ENCODE results near the gene GFRAL. TPM values are rescaled to one million over a fixed set of nuclear protein-coding genes. Genes with fewer than 3 reads are reported as not detected.

Gene GFRAL
- total RNA-seq, 4 donors from 2014 or later: 0.47 TPM; not detected in 3

DNA sequence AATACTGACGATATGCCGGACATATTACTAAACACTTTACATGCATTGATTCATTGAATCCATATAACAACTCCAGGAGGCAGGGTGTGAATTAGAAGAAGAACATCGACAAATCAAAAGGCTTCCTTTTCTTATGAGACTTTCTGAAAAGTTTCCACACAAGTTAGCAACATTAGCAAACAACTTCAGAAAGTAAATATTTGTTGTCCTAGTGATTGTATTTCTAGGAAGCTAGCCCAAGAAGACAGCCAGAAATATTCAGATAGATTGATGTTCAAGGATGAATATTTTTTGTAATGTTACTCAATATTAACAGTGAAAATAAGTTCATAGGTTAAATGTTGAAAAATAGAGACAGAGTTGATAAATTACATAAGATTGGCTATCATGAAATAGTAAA, 120.6 kb downstream of the GFRAL start:
- DNase-seq (ENCODE audit: low spot score) (no peak), ATAC-seq (ENCODE audit: low FRiP score) (no peak)
- TF ChIP-seq, protein P1, sequence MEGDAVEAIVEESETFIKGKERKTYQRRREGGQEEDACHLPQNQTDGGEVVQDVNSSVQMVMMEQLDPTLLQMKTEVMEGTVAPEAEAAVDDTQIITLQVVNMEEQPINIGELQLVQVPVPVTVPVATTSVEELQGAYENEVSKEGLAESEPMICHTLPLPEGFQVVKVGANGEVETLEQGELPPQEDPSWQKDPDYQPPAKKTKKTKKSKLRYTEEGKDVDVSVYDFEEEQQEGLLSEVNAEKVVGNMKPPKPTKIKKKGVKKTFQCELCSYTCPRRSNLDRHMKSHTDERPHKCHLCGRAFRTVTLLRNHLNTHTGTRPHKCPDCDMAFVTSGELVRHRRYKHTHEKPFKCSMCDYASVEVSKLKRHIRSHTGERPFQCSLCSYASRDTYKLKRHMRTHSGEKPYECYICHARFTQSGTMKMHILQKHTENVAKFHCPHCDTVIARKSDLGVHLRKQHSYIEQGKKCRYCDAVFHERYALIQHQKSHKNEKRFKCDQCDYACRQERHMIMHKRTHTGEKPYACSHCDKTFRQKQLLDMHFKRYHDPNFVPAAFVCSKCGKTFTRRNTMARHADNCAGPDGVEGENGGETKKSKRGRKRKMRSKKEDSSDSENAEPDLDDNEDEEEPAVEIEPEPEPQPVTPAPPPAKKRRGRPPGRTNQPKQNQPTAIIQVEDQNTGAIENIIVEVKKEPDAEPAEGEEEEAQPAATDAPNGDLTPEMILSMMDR (IDR thresholded peaks at IDR 0.05): no peak

DNA sequence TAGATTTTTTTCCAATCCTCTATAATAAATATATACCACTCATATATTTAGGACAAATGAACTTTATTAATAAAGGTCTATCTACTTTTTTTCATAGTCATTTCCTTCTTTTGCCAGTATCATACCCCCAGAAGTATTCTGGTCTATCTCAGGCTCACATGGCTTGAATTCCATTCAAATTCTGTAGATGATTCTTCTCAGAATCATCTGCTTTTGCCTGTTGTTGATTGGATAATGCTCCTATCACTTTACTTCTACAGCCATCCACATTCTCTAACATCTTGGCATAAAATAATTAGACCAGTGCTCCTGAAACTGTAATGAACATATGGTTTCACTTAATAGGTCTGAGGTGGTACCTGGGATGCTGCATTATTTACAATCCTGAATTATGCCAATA, 121.2 kb downstream of the GFRAL start:
- TF ChIP-seq, protein P1 (IDR thresholded peaks at IDR 0.05): no peak
- no peak for DNase-seq (ENCODE audit: low spot score)
- ATAC-seq (ENCODE audit: low FRiP score): no peak

GRCh38 chr6:55449225-55449624, 122.0 kb downstream of the GFRAL start:
- ATAC-seq (ENCODE audit: low FRiP score) (no peak), DNase-seq (ENCODE audit: low spot score) (no peak)
- TF ChIP-seq, protein P1 (IDR thresholded peaks at IDR 0.05): no peak

DNA sequence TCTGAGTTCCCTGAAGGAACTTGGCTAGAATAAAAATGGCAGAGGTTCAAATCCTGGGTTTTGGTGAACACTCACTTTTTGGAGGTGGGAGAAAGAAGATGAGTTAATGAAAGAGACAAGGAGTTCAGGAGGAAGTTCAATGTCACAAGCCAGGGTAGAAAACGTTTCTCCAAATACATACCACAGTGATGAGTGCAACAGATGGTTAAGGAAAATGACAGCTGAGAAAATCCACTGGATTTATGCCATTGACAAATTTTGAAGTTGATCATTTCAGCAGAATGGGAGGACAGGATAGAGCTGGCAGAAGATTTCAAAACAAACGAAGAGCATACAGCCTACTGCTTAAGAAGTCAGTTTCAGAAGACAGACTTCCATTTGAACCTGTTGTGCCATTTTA, 122.7 kb downstream of the GFRAL start:
- TF ChIP-seq, protein P1 (IDR thresholded peaks at IDR 0.05): no peak
- DNase-seq (ENCODE audit: low spot score): no peak
- no peak for ATAC-seq (ENCODE audit: low FRiP score)

Other genes with a start within 250 kb of the GFRAL start
- gene HCRTR2, start 153.0 kb upstream of the GFRAL start, total RNA-seq: not detected

All from omental fat pad (tissue), 4 donors.